AG09309 (cell line): ENCODE data around the gene CDH4.

Experiments used
- DNase-seq: peaks from one replicate; pipeline ENCODE4 v3.0.0-alpha.2; 2010; ENCODE audit warnings: low read depth
- H3K4me3 ChIP-seq: 2 replicates; pipeline ENCODE4 v1.5.1; 2011; ENCODE audit warnings: mild to moderate bottlenecking, low read depth, low read length, moderate library complexity; ENCODE audit not compliant: control insufficient read depth
- TF ChIP-seq, protein P1 (sequence below): IDR thresholded peaks from 2 replicates; pipeline ENCODE4 v1.5.1; 2011; ENCODE audit warnings: mild to moderate bottlenecking, low read depth, low read length, inconsistent platforms; ENCODE audit not compliant: insufficient read depth, control insufficient read depth; ENCODE audit errors: missing control alignments

Gene CDH4

GRCh38 chr20:61638802-61639585 is 386.9 kb downstream of the CDH4 start:
- DNase-seq, result peak; percentile 8
- TF ChIP-seq, protein P1, sequence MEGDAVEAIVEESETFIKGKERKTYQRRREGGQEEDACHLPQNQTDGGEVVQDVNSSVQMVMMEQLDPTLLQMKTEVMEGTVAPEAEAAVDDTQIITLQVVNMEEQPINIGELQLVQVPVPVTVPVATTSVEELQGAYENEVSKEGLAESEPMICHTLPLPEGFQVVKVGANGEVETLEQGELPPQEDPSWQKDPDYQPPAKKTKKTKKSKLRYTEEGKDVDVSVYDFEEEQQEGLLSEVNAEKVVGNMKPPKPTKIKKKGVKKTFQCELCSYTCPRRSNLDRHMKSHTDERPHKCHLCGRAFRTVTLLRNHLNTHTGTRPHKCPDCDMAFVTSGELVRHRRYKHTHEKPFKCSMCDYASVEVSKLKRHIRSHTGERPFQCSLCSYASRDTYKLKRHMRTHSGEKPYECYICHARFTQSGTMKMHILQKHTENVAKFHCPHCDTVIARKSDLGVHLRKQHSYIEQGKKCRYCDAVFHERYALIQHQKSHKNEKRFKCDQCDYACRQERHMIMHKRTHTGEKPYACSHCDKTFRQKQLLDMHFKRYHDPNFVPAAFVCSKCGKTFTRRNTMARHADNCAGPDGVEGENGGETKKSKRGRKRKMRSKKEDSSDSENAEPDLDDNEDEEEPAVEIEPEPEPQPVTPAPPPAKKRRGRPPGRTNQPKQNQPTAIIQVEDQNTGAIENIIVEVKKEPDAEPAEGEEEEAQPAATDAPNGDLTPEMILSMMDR, result no peak
- H3K4me3 ChIP-seq, result no peak overlapping the region

DNA sequence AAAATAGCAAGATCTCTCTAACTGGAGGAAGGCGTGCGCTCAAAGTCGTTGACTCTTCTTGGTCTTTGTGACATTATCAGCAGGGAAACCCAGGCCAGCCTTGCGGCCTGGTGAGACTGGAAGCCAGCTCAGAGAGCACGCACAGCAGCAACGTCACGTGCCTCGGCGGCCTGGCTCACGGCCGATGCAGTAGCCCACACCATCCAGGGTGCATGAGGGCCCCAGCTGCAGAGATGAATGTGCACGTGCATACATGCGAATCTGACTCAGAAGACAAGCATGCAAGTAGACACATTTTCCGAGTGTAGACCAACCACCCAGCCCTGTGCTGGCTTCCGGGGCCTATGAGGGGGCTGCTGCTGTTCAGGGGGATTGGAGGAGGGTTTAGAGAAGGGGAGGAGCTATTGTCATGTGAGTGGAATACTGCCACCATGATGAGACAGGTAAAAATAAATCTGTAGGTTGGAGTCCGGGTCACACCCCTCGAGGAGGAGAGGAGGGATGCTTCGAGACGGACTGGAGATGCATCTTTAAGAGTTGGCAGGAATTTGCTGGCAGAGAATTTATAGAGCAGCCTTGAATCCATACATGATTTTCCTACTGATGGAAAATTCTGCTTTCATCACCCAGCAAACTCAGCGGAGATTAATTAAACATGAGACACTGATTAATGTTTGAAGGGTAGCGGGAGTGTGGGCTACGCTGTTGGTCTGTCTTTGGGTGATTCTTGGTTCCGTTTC is 388.2 kb downstream of the CDH4 start:
- TF ChIP-seq, protein P1, result no peak
- H3K4me3 ChIP-seq, result no peak overlapping the region
- DNase-seq, result no peak

DNA sequence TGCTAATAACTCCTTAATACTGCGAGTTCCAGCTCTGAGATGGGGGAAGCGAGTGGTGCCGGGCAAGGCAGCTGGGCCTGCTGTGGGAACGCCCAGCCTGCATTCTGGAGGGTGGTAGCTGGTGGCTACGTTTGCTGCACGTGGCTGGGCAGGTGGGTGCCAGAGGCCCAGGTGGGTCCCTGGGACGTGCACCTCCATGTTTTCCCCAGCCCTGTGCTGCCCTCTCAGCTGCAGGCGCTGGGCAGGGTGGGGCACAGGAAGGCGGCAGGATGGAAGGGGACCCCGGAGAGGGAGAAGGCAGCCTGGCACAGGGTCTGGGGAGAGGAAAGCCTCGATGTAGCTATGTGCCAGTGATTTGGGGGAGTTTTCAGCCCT is 388.8 kb downstream of the CDH4 start:
- TF ChIP-seq, protein P1, result no peak
- no peak for DNase-seq

DNA sequence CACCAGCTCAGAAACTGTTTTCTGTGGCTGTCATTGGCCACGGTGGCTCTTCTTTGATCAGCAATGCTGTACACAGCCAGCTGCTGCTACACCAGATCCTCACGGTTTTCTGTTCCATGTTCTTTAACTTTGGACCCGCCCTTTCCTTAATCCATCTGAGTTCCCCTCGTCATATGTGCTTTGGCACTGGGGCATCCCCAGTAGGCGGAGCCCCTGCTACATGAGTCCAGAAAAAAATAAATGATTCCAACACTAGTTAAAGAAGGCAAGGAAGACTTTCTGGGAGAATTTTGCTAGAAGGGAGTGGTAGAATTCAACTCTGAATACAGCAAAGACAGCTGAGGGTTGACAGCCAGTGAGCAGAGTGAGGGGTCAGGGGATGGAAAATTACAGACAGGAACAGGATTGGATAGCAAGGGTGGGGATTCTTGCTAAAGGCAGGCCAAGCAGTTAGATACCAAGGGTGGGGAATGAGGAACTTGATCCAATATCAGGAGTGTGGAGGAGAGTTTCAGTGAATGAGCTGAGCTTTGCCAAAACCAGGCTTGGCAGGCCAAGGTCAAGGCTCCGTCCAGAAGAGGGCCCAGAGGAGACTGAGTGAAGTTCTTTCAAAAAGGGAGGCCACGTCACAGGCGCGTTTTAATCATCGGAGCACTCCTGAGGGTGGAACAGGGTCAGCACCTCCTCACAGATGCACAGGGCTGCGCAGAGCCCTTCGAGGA is 391.8 kb downstream of the CDH4 start:
- DNase-seq, result no peak
- no peak overlapping the region for H3K4me3 ChIP-seq
- TF ChIP-seq, protein P1, result peak; percentile 15

More for the DNA sequence above, 388.8 kb downstream of the CDH4 start:
- H3K4me3 ChIP-seq, result no peak overlapping the region

DNA sequence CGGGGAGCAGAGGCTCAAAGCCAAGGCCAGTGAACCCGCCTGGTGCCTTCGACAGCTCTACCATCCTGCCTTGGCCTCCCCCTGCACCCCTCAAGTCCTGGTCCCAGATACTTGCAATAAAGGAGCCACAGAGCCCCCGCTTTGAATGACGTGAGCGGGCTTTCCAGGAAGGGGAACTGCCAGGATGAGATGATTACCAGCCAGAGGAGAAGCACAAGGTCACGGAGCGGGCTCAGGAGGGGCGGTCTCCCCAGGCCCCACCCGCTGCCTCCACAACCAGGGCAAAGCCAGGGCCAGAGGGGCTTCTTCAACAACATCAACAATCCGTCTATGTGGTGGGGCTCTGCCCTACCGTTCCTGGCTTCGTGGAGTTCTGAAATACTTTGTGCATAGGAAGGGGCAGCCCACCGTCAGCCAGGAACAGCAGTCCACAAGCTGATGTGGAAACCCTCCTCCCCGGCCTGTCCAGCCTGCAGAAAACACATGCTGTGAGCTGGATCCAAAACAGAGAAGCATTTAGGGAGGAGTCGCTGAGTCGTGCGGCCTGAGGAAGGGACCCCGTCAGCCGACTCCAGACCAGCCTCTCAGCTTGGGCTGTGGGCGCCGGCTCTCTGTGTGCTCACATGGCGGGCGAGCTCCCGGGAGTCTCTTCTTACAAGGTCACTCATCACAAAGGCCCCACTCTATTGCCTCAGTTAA is 392.5 kb downstream of the CDH4 start:
- no peak overlapping the region for H3K4me3 ChIP-seq
- DNase-seq, result no peak
- TF ChIP-seq, protein P1, result no peak

- TF ChIP-seq, protein P1, result no peak
- no peak for DNase-seq
- H3K4me3 ChIP-seq, result no peak overlapping the region
Measured at GRCh38 chr20:61645732-61646131, 393.7 kb downstream of the CDH4 start.
